WTC11 (cell line): Measurements from ENCODE around the gene IL31.

Experiments used
- CREM ChIP-seq: sonication (generic); formaldehyde crosslinking; IDR thresholded peaks from 2 replicates; pipeline ENCODE4 v1.8.1; 2022; ENCODE audit warnings: mild to moderate bottlenecking, missing genetic modification reagents, moderate library complexity
- CTCF ChIP-seq: fragments of 200-600 bp; IDR thresholded peaks from 2 replicates; pipeline ENCODE4 v1.8.0; 2022; ENCODE audit warnings: antibody characterized with exemption
- FOXK1 ChIP-seq: sonication (generic); formaldehyde crosslinking; IDR thresholded peaks from 2 replicates; pipeline ENCODE4 v1.8.0; 2022; ENCODE audit warnings: mild to moderate bottlenecking, moderate library complexity, missing genetic modification reagents
- GABPB1 ChIP-seq: sonication (generic); formaldehyde crosslinking; IDR thresholded peaks from 2 replicates; pipeline ENCODE4 v1.8.1; 2023; ENCODE audit warnings: mild to moderate bottlenecking, missing genetic modification reagents
- IRF2 ChIP-seq: sonication (generic); formaldehyde crosslinking; IDR thresholded peaks from 2 replicates; pipeline ENCODE4 v1.8.0; 2022; ENCODE audit warnings: low read depth, missing genetic modification reagents, borderline replicate concordance
- JUN ChIP-seq: sonication (generic); formaldehyde crosslinking; IDR thresholded peaks from 2 replicates; pipeline ENCODE4 v1.8.0; 2023; ENCODE audit warnings: mild to moderate bottlenecking, missing genetic modification reagents
- MAX ChIP-seq: sonication (generic); formaldehyde crosslinking; IDR thresholded peaks from 2 replicates; pipeline ENCODE4 v1.8.0; 2022; ENCODE audit warnings: mild to moderate bottlenecking, missing genetic modification reagents
- RELA ChIP-seq: sonication (generic); formaldehyde crosslinking; IDR thresholded peaks from 2 replicates; pipeline ENCODE4 v1.8.1; 2022; ENCODE audit warnings: missing genetic modification reagents, mild to moderate bottlenecking, borderline replicate concordance
- SP1 ChIP-seq: sonication (generic); formaldehyde crosslinking; conservative IDR thresholded peaks from 2 replicates; pipeline ENCODE4 v1.8.1; 2022; ENCODE audit warnings: missing genetic modification reagents
- TF ChIP-seq, protein P1 (sequence below): sonication (generic); formaldehyde crosslinking; IDR thresholded peaks from 2 replicates; pipeline ENCODE4 v1.8.0; 2022; ENCODE audit warnings: missing genetic modification reagents
- TF ChIP-seq, protein P2 (sequence below): sonication (generic); formaldehyde crosslinking; IDR thresholded peaks from 2 replicates; pipeline ENCODE4 v1.8.0; 2023; ENCODE audit warnings: missing genetic modification reagents
- TF ChIP-seq, protein P3 (sequence below): sonication (generic); formaldehyde crosslinking; IDR thresholded peaks from 2 replicates; pipeline ENCODE4 v1.8.1; 2022; ENCODE audit warnings: low read depth, missing genetic modification reagents, borderline replicate concordance
- TF ChIP-seq, protein P4 (sequence below): sonication (generic); formaldehyde crosslinking; IDR thresholded peaks from 2 replicates; pipeline ENCODE4 v1.8.1; 2022; ENCODE audit warnings: missing genetic modification reagents, borderline replicate concordance

GRCh38 chr12:122168492-122168891, 5.5 kb downstream of the IL31 start:
- no peak for TF ChIP-seq GABPB1 (CRISPR knock-in tag)
- TF ChIP-seq, protein P1, sequence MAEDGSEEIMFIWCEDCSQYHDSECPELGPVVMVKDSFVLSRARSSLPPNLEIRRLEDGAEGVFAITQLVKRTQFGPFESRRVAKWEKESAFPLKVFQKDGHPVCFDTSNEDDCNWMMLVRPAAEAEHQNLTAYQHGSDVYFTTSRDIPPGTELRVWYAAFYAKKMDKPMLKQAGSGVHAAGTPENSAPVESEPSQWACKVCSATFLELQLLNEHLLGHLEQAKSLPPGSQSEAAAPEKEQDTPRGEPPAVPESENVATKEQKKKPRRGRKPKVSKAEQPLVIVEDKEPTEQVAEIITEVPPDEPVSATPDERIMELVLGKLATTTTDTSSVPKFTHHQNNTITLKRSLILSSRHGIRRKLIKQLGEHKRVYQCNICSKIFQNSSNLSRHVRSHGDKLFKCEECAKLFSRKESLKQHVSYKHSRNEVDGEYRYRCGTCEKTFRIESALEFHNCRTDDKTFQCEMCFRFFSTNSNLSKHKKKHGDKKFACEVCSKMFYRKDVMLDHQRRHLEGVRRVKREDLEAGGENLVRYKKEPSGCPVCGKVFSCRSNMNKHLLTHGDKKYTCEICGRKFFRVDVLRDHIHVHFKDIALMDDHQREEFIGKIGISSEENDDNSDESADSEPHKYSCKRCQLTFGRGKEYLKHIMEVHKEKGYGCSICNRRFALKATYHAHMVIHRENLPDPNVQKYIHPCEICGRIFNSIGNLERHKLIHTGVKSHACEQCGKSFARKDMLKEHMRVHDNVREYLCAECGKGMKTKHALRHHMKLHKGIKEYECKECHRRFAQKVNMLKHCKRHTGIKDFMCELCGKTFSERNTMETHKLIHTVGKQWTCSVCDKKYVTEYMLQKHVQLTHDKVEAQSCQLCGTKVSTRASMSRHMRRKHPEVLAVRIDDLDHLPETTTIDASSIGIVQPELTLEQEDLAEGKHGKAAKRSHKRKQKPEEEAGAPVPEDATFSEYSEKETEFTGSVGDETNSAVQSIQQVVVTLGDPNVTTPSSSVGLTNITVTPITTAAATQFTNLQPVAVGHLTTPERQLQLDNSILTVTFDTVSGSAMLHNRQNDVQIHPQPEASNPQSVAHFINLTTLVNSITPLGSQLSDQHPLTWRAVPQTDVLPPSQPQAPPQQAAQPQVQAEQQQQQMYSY, result no peak
- TF ChIP-seq IRF2 (CRISPR knock-in tag), result no peak
- TF ChIP-seq JUN (CRISPR knock-in tag), result no peak
- TF ChIP-seq SP1 (CRISPR knock-in tag), result no peak
- TF ChIP-seq CTCF, result no peak
- TF ChIP-seq FOXK1 (CRISPR knock-in tag), result no peak
- TF ChIP-seq MAX, result no peak
- TF ChIP-seq, protein P2, sequence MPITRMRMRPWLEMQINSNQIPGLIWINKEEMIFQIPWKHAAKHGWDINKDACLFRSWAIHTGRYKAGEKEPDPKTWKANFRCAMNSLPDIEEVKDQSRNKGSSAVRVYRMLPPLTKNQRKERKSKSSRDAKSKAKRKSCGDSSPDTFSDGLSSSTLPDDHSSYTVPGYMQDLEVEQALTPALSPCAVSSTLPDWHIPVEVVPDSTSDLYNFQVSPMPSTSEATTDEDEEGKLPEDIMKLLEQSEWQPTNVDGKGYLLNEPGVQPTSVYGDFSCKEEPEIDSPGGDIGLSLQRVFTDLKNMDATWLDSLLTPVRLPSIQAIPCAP (CRISPR knock-in tag), result no peak
- TF ChIP-seq, protein P3, sequence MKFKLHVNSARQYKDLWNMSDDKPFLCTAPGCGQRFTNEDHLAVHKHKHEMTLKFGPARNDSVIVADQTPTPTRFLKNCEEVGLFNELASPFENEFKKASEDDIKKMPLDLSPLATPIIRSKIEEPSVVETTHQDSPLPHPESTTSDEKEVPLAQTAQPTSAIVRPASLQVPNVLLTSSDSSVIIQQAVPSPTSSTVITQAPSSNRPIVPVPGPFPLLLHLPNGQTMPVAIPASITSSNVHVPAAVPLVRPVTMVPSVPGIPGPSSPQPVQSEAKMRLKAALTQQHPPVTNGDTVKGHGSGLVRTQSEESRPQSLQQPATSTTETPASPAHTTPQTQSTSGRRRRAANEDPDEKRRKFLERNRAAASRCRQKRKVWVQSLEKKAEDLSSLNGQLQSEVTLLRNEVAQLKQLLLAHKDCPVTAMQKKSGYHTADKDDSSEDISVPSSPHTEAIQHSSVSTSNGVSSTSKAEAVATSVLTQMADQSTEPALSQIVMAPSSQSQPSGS, result no peak
- no peak for TF ChIP-seq RELA (CRISPR knock-in tag)
- TF ChIP-seq CREM (CRISPR knock-in tag), result no peak
- TF ChIP-seq, protein P4, sequence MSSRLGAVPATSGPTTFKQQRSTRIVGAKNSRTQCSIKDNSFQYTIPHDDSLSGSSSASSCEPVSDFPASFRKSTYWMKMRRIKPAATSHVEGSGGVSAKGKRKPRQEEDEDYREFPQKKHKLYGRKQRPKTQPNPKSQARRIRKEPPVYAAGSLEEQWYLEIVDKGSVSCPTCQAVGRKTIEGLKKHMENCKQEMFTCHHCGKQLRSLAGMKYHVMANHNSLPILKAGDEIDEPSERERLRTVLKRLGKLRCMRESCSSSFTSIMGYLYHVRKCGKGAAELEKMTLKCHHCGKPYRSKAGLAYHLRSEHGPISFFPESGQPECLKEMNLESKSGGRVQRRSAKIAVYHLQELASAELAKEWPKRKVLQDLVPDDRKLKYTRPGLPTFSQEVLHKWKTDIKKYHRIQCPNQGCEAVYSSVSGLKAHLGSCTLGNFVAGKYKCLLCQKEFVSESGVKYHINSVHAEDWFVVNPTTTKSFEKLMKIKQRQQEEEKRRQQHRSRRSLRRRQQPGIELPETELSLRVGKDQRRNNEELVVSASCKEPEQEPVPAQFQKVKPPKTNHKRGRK, result no peak
